SK-N-SH (cell line): ENCODE data around the gene BOK.

ENCODE experiments used
- FOSL2 ChIP-seq: IDR thresholded peaks from 2 replicates; pipeline ENCODE4 v1.4.0; 2012; ENCODE audit warnings: low read depth, mild to moderate bottlenecking, moderate library complexity, borderline replicate concordance
- NFIC ChIP-seq: IDR thresholded peaks from 2 replicates; pipeline ENCODE4 v1.4.0; 2012; ENCODE audit warnings: borderline replicate concordance
- POLR2AphosphoS5 ChIP-seq: IDR thresholded peaks from 2 replicates; pipeline ENCODE4 v1.6.1; 2012; ENCODE audit warnings: low read depth, low read length
- RFX5 ChIP-seq: IDR thresholded peaks from 2 replicates; pipeline ENCODE4 v1.6.1; 2012; ENCODE audit warnings: mild to moderate bottlenecking, improper control_type of control experiment, low read length
- TCF12 ChIP-seq: IDR thresholded peaks from 2 replicates; pipeline ENCODE4 v1.4.0; 2012
- YY1 ChIP-seq: IDR thresholded peaks from 2 replicates; pipeline ENCODE4 v1.4.0; 2012; ENCODE audit warnings: low read depth, mild to moderate bottlenecking
- TF ChIP-seq, protein P1 (sequence below): fragments of 200-600 bp; sonication (generic); IDR thresholded peaks from 2 replicates; pipeline ENCODE4 v1.6.1; 2017; ENCODE audit warnings: antibody characterized with exemption, mild to moderate bottlenecking, moderate library complexity
- TF ChIP-seq, protein P2 (sequence below): IDR thresholded peaks from 2 replicates; pipeline ENCODE4 v1.4.0; 2012; ENCODE audit warnings: low read depth, borderline replicate concordance

DNA sequence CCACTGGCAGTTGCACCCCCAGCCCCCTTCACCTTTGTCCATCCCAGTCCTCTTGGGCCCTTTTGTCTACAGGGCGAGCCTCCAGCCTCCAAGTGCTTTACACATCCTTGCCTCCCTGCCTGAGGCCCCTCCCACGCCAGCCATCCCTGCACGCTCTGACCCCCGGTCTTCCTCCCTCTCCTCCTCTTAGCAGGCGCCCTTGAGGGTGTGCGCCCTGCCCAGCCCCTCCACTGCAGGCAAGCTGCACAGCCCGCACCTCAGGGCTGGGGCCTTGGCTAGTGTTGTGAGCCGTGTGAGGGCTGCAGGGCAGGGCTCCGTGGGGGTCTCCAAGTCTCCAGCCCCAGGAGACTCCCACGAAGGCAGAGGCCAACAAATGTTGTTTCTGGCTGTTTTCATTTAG is 6.9 kb downstream of the BOK start:
- no peak for TF ChIP-seq POLR2AphosphoS5
- TF ChIP-seq, protein P1, sequence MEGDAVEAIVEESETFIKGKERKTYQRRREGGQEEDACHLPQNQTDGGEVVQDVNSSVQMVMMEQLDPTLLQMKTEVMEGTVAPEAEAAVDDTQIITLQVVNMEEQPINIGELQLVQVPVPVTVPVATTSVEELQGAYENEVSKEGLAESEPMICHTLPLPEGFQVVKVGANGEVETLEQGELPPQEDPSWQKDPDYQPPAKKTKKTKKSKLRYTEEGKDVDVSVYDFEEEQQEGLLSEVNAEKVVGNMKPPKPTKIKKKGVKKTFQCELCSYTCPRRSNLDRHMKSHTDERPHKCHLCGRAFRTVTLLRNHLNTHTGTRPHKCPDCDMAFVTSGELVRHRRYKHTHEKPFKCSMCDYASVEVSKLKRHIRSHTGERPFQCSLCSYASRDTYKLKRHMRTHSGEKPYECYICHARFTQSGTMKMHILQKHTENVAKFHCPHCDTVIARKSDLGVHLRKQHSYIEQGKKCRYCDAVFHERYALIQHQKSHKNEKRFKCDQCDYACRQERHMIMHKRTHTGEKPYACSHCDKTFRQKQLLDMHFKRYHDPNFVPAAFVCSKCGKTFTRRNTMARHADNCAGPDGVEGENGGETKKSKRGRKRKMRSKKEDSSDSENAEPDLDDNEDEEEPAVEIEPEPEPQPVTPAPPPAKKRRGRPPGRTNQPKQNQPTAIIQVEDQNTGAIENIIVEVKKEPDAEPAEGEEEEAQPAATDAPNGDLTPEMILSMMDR: no peak
- TF ChIP-seq RFX5: no peak
- no peak for TF ChIP-seq FOSL2
- TF ChIP-seq, protein P2, sequence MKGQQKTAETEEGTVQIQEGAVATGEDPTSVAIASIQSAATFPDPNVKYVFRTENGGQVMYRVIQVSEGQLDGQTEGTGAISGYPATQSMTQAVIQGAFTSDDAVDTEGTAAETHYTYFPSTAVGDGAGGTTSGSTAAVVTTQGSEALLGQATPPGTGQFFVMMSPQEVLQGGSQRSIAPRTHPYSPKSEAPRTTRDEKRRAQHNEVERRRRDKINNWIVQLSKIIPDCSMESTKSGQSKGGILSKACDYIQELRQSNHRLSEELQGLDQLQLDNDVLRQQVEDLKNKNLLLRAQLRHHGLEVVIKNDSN: no peak
- TF ChIP-seq YY1: no peak
- no peak for TF ChIP-seq TCF12
- TF ChIP-seq NFIC: no peak
